SK-N-SH treated with all-trans-retinoic acid at 6 μM for 48 hours (cell line): Measurements from ENCODE around the gene FER.

Source experiments
- CREB5 ChIP-seq: fragments of 250-450 bp; sonication (Bioruptor Pico); IDR thresholded peaks from 2 replicates; pipeline ENCODE4 v1.5.1; 2020; ENCODE audit warnings: low read depth, mild to moderate bottlenecking, moderate library complexity
- CSDC2 ChIP-seq: fragments of 250-450 bp; sonication (Bioruptor Pico); IDR thresholded peaks from 2 replicates; pipeline ENCODE4 v1.5.0; 2020; ENCODE audit warnings: mild to moderate bottlenecking, moderate library complexity
- CSRNP3 ChIP-seq: fragments of 250-450 bp; sonication (Bioruptor Pico); IDR thresholded peaks from 2 replicates; pipeline ENCODE4 v1.5.1; 2021; ENCODE audit warnings: mild to moderate bottlenecking, moderate library complexity
- OSR1 ChIP-seq: fragments of 250-450 bp; sonication (Bioruptor Pico); IDR thresholded peaks from 2 replicates; pipeline ENCODE4 v1.8.0; 2022; ENCODE audit warnings: moderate library complexity, mild to moderate bottlenecking, inconsistent platforms
- PATZ1 ChIP-seq: fragments of 250-450 bp; sonication (Bioruptor Pico); IDR thresholded peaks from 2 replicates; pipeline ENCODE4 v1.8.0; 2020; ENCODE audit warnings: mild to moderate bottlenecking, moderate library complexity, borderline replicate concordance
- POU6F1 ChIP-seq: fragments of 250-450 bp; sonication (Bioruptor Pico); IDR thresholded peaks from 2 replicates; pipeline ENCODE4 v1.8.0; 2021; ENCODE audit warnings: low read depth, mild to moderate bottlenecking, moderate library complexity, borderline replicate concordance
- TSHZ2 ChIP-seq: fragments of 250-450 bp; sonication (Bioruptor Pico); IDR thresholded peaks from 2 replicates; pipeline ENCODE4 v1.5.0; 2020; ENCODE audit warnings: mild to moderate bottlenecking, moderate library complexity
- ZFP3 ChIP-seq: fragments of 250-450 bp; sonication (Bioruptor Pico); IDR thresholded peaks from 2 replicates; pipeline ENCODE4 v1.5.0; 2020; ENCODE audit warnings: mild to moderate bottlenecking, moderate library complexity
- ZFP30 ChIP-seq: fragments of 450-650 bp; formaldehyde crosslinking; IDR thresholded peaks from 2 replicates; pipeline ENCODE4 v1.5.0; 2022; ENCODE audit warnings: mild to moderate bottlenecking, moderate library complexity

- no peak for TF ChIP-seq ZFP3
- no peak for TF ChIP-seq CSRNP3 (CRISPR knock-in tag)
- TF ChIP-seq ZFP30, result no peak
- no peak for TF ChIP-seq CREB5 (CRISPR knock-in tag)
- TF ChIP-seq OSR1 (CRISPR knock-in tag), result no peak
- TF ChIP-seq CSDC2 (CRISPR knock-in tag), result no peak
- no peak for TF ChIP-seq PATZ1 (CRISPR knock-in tag)
- TF ChIP-seq TSHZ2, result no peak
- no peak for TF ChIP-seq POU6F1 (CRISPR knock-in tag)
Measured at GRCh38 chr5:108813673-108814072, 66.0 kb downstream of the FER start.
